Mesenteric fat pad (tissue), 1 donor: ENCODE measurements around the gene IFNG-AS1. TPM values are rescaled to one million over a fixed set of nuclear protein-coding genes. Genes with fewer than 3 reads are reported as not detected.

Experiments used
- DNase-seq: peaks from one replicate; pipeline ENCODE4 v3.0.0-alpha.2; 2020; ENCODE audit warnings: low spot score
- total RNA-seq: library from RNA; stranded (reverse); fragmentation: NEBNext Ultra II Directional; extraction: Animal tissue kit (Norgen Biotek cat#: 25700); gene quantifications from one replicate; pipeline ENCODE4 v1.2.1, GENCODE V29; 2021
- donor health status: DM: yes; HTN: yes; CAD: no.

IFNG-AS1 gene
- total RNA-seq, 1 donor from 2014 or later: not detected

DNA sequence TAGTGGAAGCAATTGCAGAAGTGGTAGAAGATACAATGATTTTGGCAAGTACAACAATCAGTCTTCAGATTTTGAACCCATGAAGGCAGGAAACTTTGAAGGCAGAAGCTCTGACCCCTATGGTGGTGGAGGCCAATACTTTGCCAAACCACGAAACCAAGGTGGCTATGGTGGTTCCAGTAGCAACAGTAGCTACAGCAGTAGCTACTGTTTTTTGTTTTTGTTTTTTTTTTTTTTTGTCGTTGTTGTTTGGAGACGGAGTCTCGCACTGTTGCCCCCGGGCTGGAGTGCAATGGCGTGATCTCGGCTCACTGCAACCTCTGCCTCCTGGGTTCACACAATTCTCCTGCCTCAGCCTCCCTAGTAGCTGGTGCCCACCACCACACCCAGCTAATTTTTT is 47.4 kb downstream of the IFNG-AS1 start:
- no peak for DNase-seq

DNA sequence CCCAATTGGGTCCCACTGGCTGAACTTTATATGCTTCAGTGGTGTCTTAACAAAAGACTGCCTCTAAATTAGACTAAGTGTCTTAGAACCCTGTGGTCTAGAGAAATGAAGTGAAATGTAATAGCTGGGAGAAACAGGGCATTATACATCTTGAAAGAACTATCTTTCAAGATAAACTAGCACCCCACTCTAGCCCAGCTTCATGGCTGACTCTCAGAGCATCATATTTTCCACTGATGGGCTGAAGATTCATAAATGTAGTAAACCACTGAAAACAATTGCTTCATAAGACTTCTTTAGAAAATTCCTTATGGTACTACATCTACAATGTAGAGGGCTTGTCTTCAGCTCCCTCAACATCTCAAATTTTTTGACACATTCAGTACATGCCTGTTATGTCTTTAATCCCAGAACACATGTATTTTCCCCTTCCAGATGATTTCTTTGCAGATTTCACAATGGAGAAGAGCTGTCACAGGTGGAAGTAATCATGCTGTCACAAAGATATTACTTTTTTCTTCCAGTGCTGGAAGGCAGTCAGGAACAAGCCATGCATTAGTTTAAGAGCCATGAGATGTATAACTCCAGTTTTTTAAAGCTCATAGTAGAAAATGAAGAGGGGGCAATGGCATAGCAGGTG is 48.5 kb downstream of the IFNG-AS1 start:
- DNase-seq: no peak

DNA sequence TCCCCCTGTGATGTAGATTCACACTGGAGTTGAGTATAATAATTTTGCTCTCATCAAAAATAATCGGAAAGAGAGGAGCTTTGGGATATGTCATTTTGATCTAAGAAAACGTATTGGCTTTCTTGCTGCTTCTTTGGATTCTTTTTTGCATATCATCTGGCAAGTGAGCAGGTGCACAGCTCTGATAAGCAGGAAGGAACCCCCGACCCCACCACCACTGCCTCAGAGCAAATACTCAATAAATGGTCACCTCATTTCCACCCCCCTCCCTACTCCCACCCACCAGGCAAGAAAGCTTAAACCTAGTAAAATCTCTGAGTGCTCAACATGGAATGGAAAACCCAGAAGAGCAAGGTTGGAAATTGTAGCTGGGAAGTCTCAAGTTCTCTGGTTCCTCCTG is 49.4 kb downstream of the IFNG-AS1 start:
- no peak for DNase-seq

DNA sequence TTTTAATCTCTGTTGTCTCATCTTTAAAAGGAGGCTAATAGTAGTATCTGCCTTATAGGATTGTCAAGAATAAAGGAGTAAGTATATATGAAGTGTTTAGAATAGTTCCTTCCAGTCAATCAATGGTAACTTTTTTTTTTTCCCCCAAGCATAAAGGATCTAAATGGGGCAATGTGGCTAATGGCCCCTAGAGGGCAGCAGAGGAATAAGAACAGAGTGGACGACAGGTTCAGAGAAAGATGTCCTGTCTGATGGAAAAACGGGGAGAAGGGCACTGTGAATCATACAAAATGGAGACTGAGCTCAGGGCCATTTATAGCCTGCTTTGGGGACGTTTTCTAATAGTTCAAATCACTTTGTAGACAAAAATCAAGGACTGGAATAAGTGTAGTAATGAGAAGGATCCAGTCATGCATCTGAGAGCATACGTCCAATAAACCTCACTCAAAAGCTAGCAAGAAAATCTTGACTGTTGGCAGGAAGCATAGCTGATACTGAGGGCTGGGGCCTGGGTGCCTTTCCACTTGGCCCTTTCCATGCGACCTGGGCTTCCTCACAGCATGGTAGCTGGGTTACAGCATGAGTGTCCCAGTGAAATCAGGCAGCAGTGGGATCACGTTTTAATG is 51.3 kb downstream of the IFNG-AS1 start:
- DNase-seq: no peak

DNA sequence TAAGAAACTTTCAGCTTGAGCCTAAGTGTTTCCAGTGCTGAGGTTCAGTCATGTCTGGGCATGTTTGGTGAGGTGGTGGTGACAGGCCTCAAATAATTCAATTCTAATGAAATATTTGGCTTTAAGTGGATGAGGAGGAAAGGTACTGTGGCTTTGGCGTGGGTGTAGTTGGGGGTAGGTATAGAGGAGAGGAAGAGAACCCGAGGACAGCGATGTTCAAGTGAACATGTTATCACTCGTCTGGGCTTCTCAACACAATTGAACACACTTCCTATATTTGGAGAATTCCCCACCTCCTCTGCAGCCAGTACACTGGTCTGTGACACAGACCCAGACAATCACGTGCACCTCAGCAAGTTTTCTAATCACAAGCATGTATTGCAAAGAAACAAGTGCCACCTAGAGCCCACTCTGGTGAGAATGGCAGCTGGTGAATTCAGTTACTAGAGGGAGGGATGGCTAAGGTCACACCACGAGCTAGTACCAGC is 53.0 kb downstream of the IFNG-AS1 start:
- DNase-seq: no peak

DNA sequence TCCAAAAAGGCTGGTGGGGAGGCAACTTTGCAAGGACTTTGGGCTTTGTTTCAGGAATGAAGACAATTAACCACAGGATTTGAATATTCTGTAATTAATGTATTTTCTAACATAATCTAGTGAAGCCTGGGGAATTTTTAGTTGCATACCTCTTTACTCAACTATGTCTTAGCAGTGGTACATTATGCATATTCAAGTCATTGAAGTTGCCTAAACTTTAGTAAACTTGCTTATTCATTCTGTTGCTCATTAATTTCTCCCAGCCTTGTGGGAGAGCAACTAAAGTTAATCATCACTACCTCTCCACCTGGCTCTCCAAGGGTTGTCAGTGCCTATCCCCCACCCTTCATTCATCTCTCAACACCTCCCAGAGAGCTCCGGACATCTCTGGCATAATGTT is 54.2 kb downstream of the IFNG-AS1 start:
- DNase-seq: no peak

DNA sequence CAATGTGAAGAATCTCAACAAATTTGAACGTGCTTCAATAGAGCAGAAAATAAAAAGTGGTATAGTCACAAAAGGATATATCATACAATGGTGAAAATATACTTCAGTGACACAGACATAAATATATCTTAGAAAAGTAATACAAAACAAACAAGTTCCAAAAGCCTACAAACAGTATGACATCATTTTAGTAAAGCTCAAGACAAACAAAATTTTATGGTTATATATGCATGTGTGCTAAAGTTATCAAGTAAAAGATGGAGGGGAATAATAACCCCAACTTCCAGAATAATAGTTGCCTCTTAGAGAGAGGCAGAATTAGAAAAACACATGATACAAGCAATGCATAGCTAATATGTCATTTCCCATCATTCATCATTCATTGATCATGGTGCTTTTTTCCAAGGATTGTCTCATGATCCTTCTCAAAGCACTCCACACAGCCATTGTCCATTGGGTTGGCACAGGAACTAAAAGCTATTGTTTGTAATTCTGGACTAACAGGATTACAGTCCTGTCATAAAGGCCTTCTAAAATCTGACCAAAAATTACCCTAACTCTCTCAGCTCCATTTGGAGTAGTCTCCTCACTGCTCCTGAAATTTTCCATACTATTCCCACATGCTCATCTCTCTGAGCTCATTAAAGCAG is 59.5 kb downstream of the IFNG-AS1 start:
- DNase-seq: no peak

DNA sequence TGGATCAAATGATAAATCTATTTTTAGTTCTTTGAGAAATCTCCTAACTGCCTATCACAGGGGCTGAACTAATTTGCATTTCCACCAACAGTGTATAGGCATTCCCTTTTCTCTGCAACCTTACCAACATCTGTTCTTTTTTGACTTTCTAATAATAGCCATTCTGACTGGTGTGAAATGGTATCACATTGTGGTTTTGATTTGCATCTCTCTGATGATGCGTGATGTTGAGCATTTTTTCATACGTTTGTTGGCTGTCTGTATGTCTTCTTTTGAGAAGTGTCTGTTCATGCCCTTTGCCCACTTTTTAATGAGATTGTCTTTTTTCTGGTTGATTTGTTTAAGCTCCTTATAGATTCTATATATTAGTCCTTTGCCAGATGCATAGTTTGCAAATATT is 67.1 kb downstream of the IFNG-AS1 start:
- no peak for DNase-seq

DNA sequence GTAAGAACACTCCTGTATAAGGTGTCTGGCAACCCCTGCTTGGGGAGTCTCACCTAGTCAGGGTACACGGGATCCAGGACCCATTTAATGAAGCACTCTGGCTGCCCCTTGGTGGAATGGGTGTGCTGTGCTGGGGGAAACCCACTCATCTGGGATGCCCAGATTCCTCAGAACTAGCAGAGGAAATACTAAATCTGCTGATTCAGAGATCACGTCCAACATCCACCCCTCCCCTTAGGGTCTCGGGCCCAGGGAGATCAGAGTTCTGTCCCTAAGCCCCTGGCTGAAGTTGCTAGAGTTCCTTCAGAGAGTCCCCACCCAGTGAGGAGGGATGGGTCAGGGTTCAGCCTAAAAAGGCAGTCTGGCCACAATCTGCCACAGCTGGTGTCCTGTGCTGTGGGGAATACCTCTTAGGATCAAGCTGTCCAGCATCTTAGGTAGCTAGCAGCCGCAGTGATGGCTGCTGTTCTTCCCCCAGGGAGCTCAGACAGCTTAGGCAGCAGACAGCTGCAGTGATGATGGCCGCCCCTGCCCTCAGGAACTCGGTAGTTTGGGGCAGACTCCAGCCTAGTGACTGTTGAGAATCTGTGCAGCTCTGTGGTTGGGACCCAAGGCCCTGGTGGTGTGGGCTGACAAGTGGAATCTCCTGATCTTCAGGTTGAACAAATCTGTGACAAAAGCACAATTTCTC is 74.8 kb downstream of the IFNG-AS1 start:
- no peak for DNase-seq

DNA sequence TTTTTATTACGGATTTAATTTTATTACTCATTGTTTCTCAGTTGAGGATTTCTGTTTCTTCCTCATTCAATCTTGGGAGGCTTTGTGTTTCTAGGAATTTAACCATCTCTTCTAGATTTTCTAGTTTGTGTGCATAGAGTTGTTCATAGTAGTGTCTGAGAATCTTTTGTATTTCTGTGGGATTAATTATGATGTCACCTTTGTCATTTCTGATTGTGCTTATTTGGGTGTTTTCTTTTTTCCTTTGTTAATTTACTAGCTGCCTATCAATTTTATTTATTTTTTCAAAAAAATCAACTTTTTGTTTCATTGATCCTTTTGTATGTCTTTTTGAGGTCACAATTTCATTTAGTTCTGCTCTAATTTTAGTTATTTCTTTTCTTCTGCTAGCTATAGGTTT is 75.9 kb downstream of the IFNG-AS1 start:
- DNase-seq: no peak

DNA sequence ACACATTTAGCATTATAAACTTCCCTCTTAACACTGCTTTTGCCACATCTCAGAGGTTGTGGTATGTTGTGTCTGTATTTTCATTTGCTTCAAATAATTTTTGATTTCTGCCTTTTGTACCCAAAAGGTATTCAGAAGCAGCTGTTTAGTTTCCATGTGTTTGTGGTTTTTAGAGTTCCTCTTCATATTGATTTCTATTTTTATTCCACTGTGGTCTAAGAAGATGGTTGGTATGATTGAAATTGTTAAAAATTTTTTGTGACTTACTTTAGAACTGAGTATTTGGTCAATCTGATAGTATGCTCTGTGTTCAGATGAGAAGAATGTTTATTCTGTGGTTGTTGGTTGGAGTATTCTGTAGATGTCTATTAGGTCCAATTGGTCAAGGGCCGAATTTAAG is 76.4 kb downstream of the IFNG-AS1 start:
- DNase-seq: no peak

DNA sequence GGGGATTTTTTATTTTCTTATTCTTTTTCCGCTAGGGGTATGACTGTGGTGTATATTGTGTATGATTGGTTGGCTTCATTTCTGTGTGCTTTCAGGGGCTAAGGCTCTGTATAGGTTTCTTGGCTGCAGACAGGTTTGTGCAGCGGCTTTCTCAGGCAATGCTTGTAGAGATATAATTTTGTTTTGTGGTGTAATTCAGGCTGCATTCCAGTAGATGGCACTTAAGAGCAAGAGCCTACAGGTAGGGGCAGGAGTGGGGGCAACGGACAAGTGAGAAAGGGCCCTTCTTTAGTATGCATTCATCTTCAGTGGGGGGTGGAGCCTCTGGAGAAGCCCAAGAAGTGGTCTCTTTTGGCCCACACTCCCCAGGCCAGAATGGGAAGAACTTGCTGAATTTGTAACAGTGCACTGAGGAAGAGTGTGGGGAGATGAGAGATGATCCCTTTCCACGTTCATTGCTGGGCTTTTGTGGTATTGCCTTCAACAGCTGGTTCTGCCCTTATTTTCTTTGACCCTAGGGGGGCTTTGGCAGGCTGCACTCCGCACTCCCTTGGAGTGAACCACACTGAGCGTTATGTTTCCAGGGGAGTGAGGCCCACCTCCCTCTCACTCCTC is 78.6 kb downstream of the IFNG-AS1 start:
- no peak for DNase-seq

DNA sequence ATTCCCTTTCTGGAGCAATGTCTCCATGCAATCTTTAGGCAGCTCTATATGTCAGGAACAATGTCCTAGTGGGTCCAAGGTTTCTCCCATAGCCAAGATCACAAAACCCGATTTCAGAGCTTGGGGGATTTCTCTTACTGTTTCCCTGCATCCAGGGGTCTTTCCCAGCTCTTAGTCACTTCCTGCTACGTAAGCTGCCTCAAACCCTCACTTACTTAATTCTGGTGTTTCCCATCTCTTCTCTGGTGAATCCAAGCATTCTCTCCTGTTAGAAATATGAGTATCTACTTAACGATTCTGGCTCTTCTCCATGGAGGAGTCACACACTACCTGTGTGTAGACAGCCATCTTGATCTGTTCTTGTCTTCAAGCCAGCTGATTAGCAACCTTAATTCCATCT is 80.0 kb downstream of the IFNG-AS1 start:
- no peak for DNase-seq

Other genes with a start within 250 kb of the IFNG-AS1 start
- not detected for gene IFNG, start 170.3 kb downstream of the IFNG-AS1 start, total RNA-seq
- gene IL26, start 236.4 kb downstream of the IFNG-AS1 start, total RNA-seq: not detected